ENCODE measurements around the gene SDK1.

DNA sequence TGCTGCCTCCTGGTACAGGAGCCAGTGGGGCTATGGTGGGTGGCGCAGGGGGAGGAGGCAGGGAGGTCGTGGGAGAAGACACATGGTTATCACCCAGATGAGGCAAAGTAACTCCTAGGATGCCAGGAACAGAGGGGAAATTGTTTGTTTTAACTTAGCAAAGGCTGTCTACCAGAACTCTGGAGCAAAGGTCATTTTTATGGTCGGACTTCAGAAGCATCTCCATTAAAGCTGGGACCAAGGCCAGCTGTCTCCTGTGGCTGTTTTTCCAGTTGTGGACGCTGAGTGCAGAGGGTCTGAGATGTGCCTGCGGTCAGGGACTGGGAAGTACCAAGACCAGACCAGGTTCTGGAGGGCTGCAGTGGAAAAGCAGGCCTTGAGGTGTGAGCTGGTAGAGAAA is 855.1 kb downstream of the SDK1 start:
- TF ChIP-seq, protein P1, sequence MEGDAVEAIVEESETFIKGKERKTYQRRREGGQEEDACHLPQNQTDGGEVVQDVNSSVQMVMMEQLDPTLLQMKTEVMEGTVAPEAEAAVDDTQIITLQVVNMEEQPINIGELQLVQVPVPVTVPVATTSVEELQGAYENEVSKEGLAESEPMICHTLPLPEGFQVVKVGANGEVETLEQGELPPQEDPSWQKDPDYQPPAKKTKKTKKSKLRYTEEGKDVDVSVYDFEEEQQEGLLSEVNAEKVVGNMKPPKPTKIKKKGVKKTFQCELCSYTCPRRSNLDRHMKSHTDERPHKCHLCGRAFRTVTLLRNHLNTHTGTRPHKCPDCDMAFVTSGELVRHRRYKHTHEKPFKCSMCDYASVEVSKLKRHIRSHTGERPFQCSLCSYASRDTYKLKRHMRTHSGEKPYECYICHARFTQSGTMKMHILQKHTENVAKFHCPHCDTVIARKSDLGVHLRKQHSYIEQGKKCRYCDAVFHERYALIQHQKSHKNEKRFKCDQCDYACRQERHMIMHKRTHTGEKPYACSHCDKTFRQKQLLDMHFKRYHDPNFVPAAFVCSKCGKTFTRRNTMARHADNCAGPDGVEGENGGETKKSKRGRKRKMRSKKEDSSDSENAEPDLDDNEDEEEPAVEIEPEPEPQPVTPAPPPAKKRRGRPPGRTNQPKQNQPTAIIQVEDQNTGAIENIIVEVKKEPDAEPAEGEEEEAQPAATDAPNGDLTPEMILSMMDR (IDR thresholded peaks at IDR 0.05; ENCODE audit: borderline replicate concordance, extremely low read depth, low read length, poor library complexity, severe bottlenecking) = no peak
- no peak for TF ChIP-seq EZH2 (IDR thresholded peaks at IDR 0.05; ENCODE audit: borderline replicate concordance, low read depth, low read length, severe bottlenecking)
